GM12874 (cell line): ENCODE measurements around the gene KDM2B.

Experiments used
- CTCF ChIP-seq: IDR thresholded peaks from 2 replicates; pipeline ENCODE4 v1.5.1; 2011; ENCODE audit warnings: low read depth, mild to moderate bottlenecking, control low read depth, low read length, moderate library complexity; ENCODE audit not compliant: insufficient read depth

Gene KDM2B

GRCh38 chr12:121484967-121485366 lies 95.9 kb downstream of the KDM2B start:
- TF ChIP-seq CTCF, result no peak

- TF ChIP-seq CTCF, result no peak
These were observed 96.9 kb downstream of the KDM2B start for GRCh38 chr12:121483949-121484348.

GRCh38 chr12:121476477-121476876 lies 104.3 kb downstream of the KDM2B start:
- TF ChIP-seq CTCF, result no peak

- TF ChIP-seq CTCF, result no peak
These were observed 105.5 kb downstream of the KDM2B start for GRCh38 chr12:121475279-121475678.

GRCh38 chr12:121472150-121472905 lies 108.5 kb downstream of the KDM2B start:
- TF ChIP-seq CTCF, result no peak

- no peak for TF ChIP-seq CTCF
These were observed 110.1 kb downstream of the KDM2B start for GRCh38 chr12:121470751-121471150.

GRCh38 chr12:121468499-121468801 lies 112.4 kb downstream of the KDM2B start:
- TF ChIP-seq CTCF, result no peak
